H1 (cell line): Measurements from ENCODE around the gene ZCCHC18.
"Not testable (repeated sequence)": the region's sequence is repeated elsewhere in the genome, so short reads cannot be mapped to it uniquely, and the experiment has no call there.

ENCODE experiments used
- CTCF ChIP-seq, 3 experiments: IDR thresholded peaks; 1 replicate in 2 of 3; 2 replicates in 1 of 3; pipeline versions ENCODE4 v1.5.1 to v1.6.1; 2011; ENCODE audit warnings: low read length in 3 of 3, mild to moderate bottlenecking in 3 of 3, inconsistent platforms in 2 of 3, low read depth in 1 of 3, moderate library complexity in 1 of 3; ENCODE audit not compliant: insufficient read depth in 1 of 3; ENCODE audit errors: control extremely low read depth in 1 of 3
- SUZ12 ChIP-seq: fragments of 200-600 bp; sonication (generic); IDR thresholded peaks from 2 replicates; pipeline ENCODE4 v1.6.1; 2012; ENCODE audit warnings: mild to moderate bottlenecking, inconsistent platforms, low read length, moderate library complexity, mixed read lengths

- not testable (repeated sequence) for TF ChIP-seq SUZ12; CTCF (IDR thresholded peaks at IDR 0.05; ENCODE audit: control extremely low read depth in 1 of 3, insufficient read depth in 1 of 3, low read depth in 1 of 3, low read length in 3 of 3)
Observed at GRCh38 chrX:104077854-104078253, 34.5 kb upstream of the ZCCHC18 start.
